Neural cell (in vitro differentiated cells): ENCODE measurements around the gene MSI2. TPM values are rescaled to one million over a fixed set of nuclear protein-coding genes. Genes with fewer than 3 reads are reported as not detected.

Source experiments
- H2AFZ ChIP-seq: fragments of 200-600, 300-800 bp; sonication (generic), shearing (Covaris generic); 2 replicates; pipeline ENCODE4 v1.6.0; 2014; ENCODE audit warnings: low read depth, mild to moderate bottlenecking, antibody characterized with exemption, low read length, moderate library complexity
- H3F3A ChIP-seq: fragments of 200-600 bp; shearing (Covaris generic); 2 replicates; pipeline ENCODE4 v1.6.1; 2016; ENCODE audit warnings: mild to moderate bottlenecking, moderate library complexity, mixed read lengths, antibody characterized with exemption, low read length; ENCODE audit not compliant: insufficient read depth, poor library complexity, severe bottlenecking
- H3K27ac ChIP-seq: fragments of 200-600, 300-800 bp; sonication (generic), shearing (Covaris generic); 2 replicates; pipeline ENCODE4 v1.5.1; 2014; ENCODE audit warnings: mild to moderate bottlenecking, low read length, moderate library complexity
- H3K27me3 ChIP-seq: fragments of 300-800, 200-600 bp; sonication (generic), shearing (Covaris generic); 2 replicates; pipeline ENCODE4 v1.6.0; 2014; ENCODE audit warnings: mild to moderate bottlenecking, low read depth, low read length, moderate library complexity; ENCODE audit not compliant: insufficient read depth
- H3K36me3 ChIP-seq: fragments of 300-800, 200-600 bp; sonication (generic), shearing (Covaris generic); 2 replicates; pipeline ENCODE4 v1.5.1; 2014; ENCODE audit warnings: mild to moderate bottlenecking, antibody characterized with exemption, low read length, moderate library complexity; ENCODE audit not compliant: insufficient read depth
- H3K4me2 ChIP-seq: fragments of 300-800, 200-600 bp; sonication (generic), shearing (Covaris generic); 2 replicates; pipeline ENCODE4 v1.6.0; 2014; ENCODE audit warnings: mild to moderate bottlenecking, low read length
- H3K4me3 ChIP-seq: fragments of 300-800, 200-600 bp; sonication (generic), shearing (Covaris generic); 2 replicates; pipeline ENCODE4 v1.5.1; 2014; ENCODE audit warnings: mild to moderate bottlenecking, low read length, moderate library complexity
- H3K79me2 ChIP-seq: fragments of 200-600 bp; shearing (Covaris generic); replicated peaks from 2 replicates; pipeline ENCODE4 v1.6.0; 2014; ENCODE audit warnings: mild to moderate bottlenecking, low read length, moderate library complexity; ENCODE audit not compliant: insufficient read depth
- H3K9ac ChIP-seq: fragments of 300-800, 200-600 bp; sonication (generic), shearing (Covaris generic); 2 replicates; pipeline ENCODE4 v1.6.1; 2016; ENCODE audit warnings: mild to moderate bottlenecking, low read length, mixed read lengths
- H3K9me2 ChIP-seq: fragments of 200-600 bp; shearing (Covaris generic); 2 replicates; pipeline ENCODE4 v1.6.1; 2016; ENCODE audit warnings: mild to moderate bottlenecking, low read length, mixed read lengths; ENCODE audit not compliant: insufficient read depth
- H3K9me3 ChIP-seq: fragments of 200-600, 300-800 bp; sonication (generic), shearing (Covaris generic); 2 replicates; pipeline ENCODE4 v1.6.1; 2016; ENCODE audit warnings: mild to moderate bottlenecking, mixed run types, low read length, moderate library complexity, mixed read lengths
- H4K20me1 ChIP-seq: fragments of 200-600 bp; shearing (Covaris generic); 2 replicates; pipeline ENCODE4 v1.6.1; 2016; ENCODE audit warnings: mild to moderate bottlenecking, mixed run types; ENCODE audit not compliant: insufficient read depth
- EP300 ChIP-seq: fragments of 450-650 bp; conservative IDR thresholded peaks from 2 replicates; pipeline ENCODE4 v1.6.1; 2014; ENCODE audit warnings: antibody characterized with exemption, mild to moderate bottlenecking, moderate library complexity; ENCODE audit not compliant: poor library complexity, severe bottlenecking
- EZH2 ChIP-seq: fragments of 200-600, 300-800 bp; shearing (Covaris generic), sonication (generic); IDR thresholded peaks from 2 replicates; pipeline ENCODE4 v1.6.1; 2014; ENCODE audit warnings: antibody characterized with exemption, low read length, borderline replicate concordance, mild to moderate bottlenecking; ENCODE audit not compliant: insufficient read depth, poor library complexity, severe bottlenecking
- MXI1 ChIP-seq: fragments of 450-650 bp; conservative IDR thresholded peaks from 2 replicates; pipeline ENCODE4 v1.6.1; 2014; ENCODE audit warnings: antibody characterized with exemption, mild to moderate bottlenecking; ENCODE audit not compliant: poor library complexity, severe bottlenecking
- POLR2AphosphoS5 ChIP-seq: IDR thresholded peaks from 2 replicates; pipeline ENCODE4 v1.6.1; 2012
- RAD21 ChIP-seq: fragments of 450-650 bp; conservative IDR thresholded peaks from 2 replicates; pipeline ENCODE4 v1.6.1; 2014; ENCODE audit warnings: antibody characterized with exemption, mild to moderate bottlenecking, moderate library complexity
- SMC3 ChIP-seq: fragments of 450-650 bp; conservative IDR thresholded peaks from 2 replicates; pipeline ENCODE4 v1.6.1; 2014; ENCODE audit warnings: antibody characterized with exemption, mild to moderate bottlenecking, moderate library complexity; ENCODE audit not compliant: poor library complexity
- TAF1 ChIP-seq: IDR thresholded peaks from 2 replicates; pipeline ENCODE4 v1.6.1; 2012; ENCODE audit warnings: low read depth
- polyA plus RNA-seq: library from polyadenylated mRNA; depleted of rRNA; stranded (reverse); fragments of >200 nt; gene quantifications from 2 replicates; pipeline ENCODE4 v1.2.3, GENCODE V29; 2014
- TF ChIP-seq, protein P1 (sequence below): fragments of 450-650 bp; IDR thresholded peaks from 2 replicates; pipeline ENCODE4 v1.5.1; 2014; ENCODE audit warnings: antibody characterized with exemption, mild to moderate bottlenecking, moderate library complexity; ENCODE audit not compliant: poor library complexity, severe bottlenecking
- TF ChIP-seq, protein P2 (sequence below): IDR thresholded peaks from 2 replicates; pipeline ENCODE4 v1.6.1; 2012; ENCODE audit warnings: borderline replicate concordance

The MSI2 gene
- polyA plus RNA-seq, 1 donor from 2014 or later: 61.4 TPM

DNA sequence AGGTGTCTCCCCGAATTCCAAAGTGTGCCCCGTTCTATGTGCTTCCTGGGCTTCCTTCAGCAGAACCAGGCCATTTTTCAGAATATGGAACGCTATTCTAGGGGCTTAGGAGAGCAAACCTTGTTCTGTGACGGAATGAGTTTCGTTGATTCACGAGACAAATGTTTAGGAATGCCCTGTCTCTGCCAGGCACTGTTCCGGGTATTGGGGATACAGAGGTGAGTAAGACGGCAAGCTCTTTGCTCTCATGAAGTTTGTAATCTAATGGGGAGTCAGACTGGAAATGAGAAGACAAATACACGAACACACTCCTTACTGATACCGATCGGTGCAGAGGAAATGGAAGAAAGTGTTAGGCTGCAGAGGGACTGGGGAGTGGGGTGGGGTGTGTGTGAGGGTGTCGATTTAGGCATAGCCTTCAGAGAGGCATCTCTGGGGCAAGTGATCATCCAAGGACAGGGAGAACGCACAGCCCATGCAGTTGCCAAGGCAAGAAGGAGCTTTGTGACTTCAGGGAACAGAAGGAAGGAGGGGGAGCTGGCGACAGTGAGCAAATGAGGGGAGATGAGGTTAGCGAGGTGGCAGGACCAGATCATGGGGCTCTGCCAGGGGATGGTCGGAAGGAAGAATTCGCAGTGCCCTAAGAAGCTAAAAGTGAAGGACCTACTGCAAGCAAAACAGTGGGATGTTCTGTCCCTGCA lies 189.6 kb downstream of the MSI2 start:
- no peak overlapping the region for H3K9ac ChIP-seq
- H3K27me3 ChIP-seq: no peaks in the 10 kb centered on the region
- no peaks in the 10 kb centered on the region for H4K20me1 ChIP-seq
- no peak overlapping the region for H3K27ac ChIP-seq
- no peak for TF ChIP-seq EZH2
- no peak for TF ChIP-seq EP300
- no peak for TF ChIP-seq TAF1
- TF ChIP-seq RAD21: no peak
- no peak for TF ChIP-seq POLR2AphosphoS5
- TF ChIP-seq SMC3: no peak
- TF ChIP-seq, protein P1, sequence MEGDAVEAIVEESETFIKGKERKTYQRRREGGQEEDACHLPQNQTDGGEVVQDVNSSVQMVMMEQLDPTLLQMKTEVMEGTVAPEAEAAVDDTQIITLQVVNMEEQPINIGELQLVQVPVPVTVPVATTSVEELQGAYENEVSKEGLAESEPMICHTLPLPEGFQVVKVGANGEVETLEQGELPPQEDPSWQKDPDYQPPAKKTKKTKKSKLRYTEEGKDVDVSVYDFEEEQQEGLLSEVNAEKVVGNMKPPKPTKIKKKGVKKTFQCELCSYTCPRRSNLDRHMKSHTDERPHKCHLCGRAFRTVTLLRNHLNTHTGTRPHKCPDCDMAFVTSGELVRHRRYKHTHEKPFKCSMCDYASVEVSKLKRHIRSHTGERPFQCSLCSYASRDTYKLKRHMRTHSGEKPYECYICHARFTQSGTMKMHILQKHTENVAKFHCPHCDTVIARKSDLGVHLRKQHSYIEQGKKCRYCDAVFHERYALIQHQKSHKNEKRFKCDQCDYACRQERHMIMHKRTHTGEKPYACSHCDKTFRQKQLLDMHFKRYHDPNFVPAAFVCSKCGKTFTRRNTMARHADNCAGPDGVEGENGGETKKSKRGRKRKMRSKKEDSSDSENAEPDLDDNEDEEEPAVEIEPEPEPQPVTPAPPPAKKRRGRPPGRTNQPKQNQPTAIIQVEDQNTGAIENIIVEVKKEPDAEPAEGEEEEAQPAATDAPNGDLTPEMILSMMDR: no peak
- TF ChIP-seq MXI1: no peak
- TF ChIP-seq, protein P2, sequence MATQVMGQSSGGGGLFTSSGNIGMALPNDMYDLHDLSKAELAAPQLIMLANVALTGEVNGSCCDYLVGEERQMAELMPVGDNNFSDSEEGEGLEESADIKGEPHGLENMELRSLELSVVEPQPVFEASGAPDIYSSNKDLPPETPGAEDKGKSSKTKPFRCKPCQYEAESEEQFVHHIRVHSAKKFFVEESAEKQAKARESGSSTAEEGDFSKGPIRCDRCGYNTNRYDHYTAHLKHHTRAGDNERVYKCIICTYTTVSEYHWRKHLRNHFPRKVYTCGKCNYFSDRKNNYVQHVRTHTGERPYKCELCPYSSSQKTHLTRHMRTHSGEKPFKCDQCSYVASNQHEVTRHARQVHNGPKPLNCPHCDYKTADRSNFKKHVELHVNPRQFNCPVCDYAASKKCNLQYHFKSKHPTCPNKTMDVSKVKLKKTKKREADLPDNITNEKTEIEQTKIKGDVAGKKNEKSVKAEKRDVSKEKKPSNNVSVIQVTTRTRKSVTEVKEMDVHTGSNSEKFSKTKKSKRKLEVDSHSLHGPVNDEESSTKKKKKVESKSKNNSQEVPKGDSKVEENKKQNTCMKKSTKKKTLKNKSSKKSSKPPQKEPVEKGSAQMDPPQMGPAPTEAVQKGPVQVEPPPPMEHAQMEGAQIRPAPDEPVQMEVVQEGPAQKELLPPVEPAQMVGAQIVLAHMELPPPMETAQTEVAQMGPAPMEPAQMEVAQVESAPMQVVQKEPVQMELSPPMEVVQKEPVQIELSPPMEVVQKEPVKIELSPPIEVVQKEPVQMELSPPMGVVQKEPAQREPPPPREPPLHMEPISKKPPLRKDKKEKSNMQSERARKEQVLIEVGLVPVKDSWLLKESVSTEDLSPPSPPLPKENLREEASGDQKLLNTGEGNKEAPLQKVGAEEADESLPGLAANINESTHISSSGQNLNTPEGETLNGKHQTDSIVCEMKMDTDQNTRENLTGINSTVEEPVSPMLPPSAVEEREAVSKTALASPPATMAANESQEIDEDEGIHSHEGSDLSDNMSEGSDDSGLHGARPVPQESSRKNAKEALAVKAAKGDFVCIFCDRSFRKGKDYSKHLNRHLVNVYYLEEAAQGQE: no peak
- no peak overlapping the region for H2AFZ ChIP-seq
- H3K79me2 ChIP-seq: peaks cover 30% of the 10 kb centered on the region
- no peaks in the 10 kb centered on the region for H3K9me2 ChIP-seq
- no peaks in the 10 kb centered on the region for H3F3A ChIP-seq
- H3K9me3 ChIP-seq: no peaks in the 10 kb centered on the region
- H3K4me3 ChIP-seq: no peak overlapping the region
- H3K4me2 ChIP-seq: no peak overlapping the region
- H3K36me3 ChIP-seq: no peaks in the 10 kb centered on the region

DNA sequence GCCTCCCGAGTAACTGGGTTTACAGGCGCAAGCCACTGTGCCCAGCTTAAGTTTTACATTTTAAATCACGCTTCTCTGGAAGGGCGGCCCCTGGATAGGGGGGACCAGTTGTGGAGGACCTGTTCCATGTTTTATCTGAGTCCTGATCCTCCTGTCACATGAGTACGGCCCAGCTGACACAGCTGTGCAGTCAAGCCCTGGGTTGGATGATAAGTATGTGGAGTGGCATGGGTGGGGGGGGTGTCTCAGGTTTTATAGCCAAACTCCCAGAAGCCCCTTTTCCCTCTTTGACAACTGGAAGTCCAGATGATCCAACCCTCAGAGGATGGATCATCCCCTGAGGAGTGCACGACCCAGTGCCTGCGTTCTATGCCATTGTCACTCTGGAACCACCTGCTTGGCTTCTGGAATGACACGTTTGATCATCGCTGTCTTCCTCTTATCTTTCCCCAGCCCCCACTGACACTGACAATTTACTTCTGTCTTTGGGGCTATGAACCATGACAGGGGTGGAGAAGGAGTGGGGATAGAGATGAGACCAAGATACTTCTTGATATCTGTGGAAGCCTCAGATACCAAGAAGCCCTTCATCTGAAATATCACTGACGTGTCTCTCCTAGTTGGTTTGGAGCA lies 191.2 kb downstream of the MSI2 start:
- TF ChIP-seq, protein P1: no peak
- TF ChIP-seq EP300 (no peak), POLR2AphosphoS5 (no peak), SMC3 (no peak), TAF1 (no peak), MXI1 (no peak), RAD21 (no peak), EZH2 (no peak)
- TF ChIP-seq, protein P2: no peak
- Histone ChIP-seq H3K4me3 (no peak overlapping the region), H2AFZ (no peak overlapping the region), H3K27ac (no peak overlapping the region), H3K9ac (no peak overlapping the region), H3K9me3 (no peaks in the 10 kb centered on the region), H3K9me2 (no peaks in the 10 kb centered on the region), H3K79me2 (peaks cover 21% of the 10 kb centered on the region), H4K20me1 (no peaks in the 10 kb centered on the region), H3F3A (no peaks in the 10 kb centered on the region), H3K4me2 (no peak overlapping the region), H3K36me3 (no peaks in the 10 kb centered on the region), H3K27me3 (no peaks in the 10 kb centered on the region)
